GM19240 (cell line): ENCODE measurements around the gene LRRC42.
"Not testable (repeated sequence)": the region's sequence is repeated elsewhere in the genome, so short reads cannot be mapped to it uniquely, and the experiment has no call there.

Experiments
- DNase-seq: peaks from one replicate; pipeline ENCODE4 v3.0.0; 2011; ENCODE audit warnings: low spot score; ENCODE audit not compliant: insufficient read length

LRRC42 gene

GRCh38 chr1:53967409-53968124 is 21.4 kb downstream of the LRRC42 start:
- DNase-seq: no peak

GRCh38 chr1:53968125-53968513 is 22.0 kb downstream of the LRRC42 start:
- no peak for DNase-seq

- DNase-seq: not testable (repeated sequence)
These were observed 23.2 kb downstream of the LRRC42 start for GRCh38 chr1:53969323-53969722.

- no peak for DNase-seq
These were observed 25.6 kb downstream of the LRRC42 start for GRCh38 chr1:53971718-53972117.

- DNase-seq: no peak
These were observed 29.7 kb downstream of the LRRC42 start for GRCh38 chr1:53975861-53976260.

GRCh38 chr1:53979712-53980450 is 33.7 kb downstream of the LRRC42 start:
- no peak for DNase-seq

- no peak for DNase-seq
These were observed 35.1 kb downstream of the LRRC42 start for GRCh38 chr1:53981220-53981619.

- no peak for DNase-seq
These were observed 36.0 kb downstream of the LRRC42 start for GRCh38 chr1:53982034-53982762.

GRCh38 chr1:53982763-53983104 is 36.6 kb downstream of the LRRC42 start:
- no peak for DNase-seq

- DNase-seq: no peak
These were observed 38.6 kb downstream of the LRRC42 start for GRCh38 chr1:53984726-53985125.

- no peak for DNase-seq
These were observed 40.3 kb downstream of the LRRC42 start for GRCh38 chr1:53986458-53986857.

- no peak for DNase-seq
These were observed 41.7 kb downstream of the LRRC42 start for GRCh38 chr1:53987880-53988279.

GRCh38 chr1:53992085-53992874 is 46.1 kb downstream of the LRRC42 start:
- DNase-seq: no peak

- not testable (repeated sequence) for DNase-seq
These were observed 48.4 kb downstream of the LRRC42 start for GRCh38 chr1:53994516-53994915.

GRCh38 chr1:53995683-53996082 is 49.5 kb downstream of the LRRC42 start:
- DNase-seq: no peak

- DNase-seq: no peak
These were observed 52.1 kb downstream of the LRRC42 start for GRCh38 chr1:53998223-53998622.

GRCh38 chr1:53999920-54000319 is 53.8 kb downstream of the LRRC42 start:
- DNase-seq: no peak

GRCh38 chr1:54001591-54001990 is 55.4 kb downstream of the LRRC42 start:
- no peak for DNase-seq

GRCh38 chr1:54002544-54003248 is 56.5 kb downstream of the LRRC42 start:
- DNase-seq: no peak

- DNase-seq: no peak
These were observed 57.1 kb downstream of the LRRC42 start for GRCh38 chr1:54003249-54003646.
